ENCODE data around the gene APBA2.

Gene APBA2

DNA sequence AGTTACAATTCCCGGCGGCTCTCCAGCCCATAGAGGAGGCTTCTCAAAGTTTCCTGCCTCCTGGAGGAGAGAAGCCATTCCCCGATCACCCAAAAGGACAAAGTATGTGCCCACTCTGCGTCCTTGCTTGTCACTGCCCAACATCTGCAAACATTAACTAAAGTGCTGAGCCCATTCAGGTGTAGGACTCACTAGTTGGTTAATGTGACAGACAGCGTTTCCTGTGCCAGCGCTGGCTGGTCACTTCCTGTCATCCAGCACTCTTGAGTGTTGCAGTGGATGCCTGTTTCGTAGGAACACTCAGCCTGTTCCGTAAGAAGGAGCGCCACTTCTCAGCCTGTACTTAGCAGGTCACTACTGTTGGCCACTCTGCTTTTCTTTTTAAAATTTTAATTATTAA is 100.3 kb downstream of the APBA2 start:
- H3K27me3 ChIP-seq = no peaks in the 10 kb centered on the region
- H3K36me3 ChIP-seq = no peaks in the 10 kb centered on the region
- TF ChIP-seq, protein P1, sequence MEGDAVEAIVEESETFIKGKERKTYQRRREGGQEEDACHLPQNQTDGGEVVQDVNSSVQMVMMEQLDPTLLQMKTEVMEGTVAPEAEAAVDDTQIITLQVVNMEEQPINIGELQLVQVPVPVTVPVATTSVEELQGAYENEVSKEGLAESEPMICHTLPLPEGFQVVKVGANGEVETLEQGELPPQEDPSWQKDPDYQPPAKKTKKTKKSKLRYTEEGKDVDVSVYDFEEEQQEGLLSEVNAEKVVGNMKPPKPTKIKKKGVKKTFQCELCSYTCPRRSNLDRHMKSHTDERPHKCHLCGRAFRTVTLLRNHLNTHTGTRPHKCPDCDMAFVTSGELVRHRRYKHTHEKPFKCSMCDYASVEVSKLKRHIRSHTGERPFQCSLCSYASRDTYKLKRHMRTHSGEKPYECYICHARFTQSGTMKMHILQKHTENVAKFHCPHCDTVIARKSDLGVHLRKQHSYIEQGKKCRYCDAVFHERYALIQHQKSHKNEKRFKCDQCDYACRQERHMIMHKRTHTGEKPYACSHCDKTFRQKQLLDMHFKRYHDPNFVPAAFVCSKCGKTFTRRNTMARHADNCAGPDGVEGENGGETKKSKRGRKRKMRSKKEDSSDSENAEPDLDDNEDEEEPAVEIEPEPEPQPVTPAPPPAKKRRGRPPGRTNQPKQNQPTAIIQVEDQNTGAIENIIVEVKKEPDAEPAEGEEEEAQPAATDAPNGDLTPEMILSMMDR (IDR thresholded peaks at IDR 0.05; ENCODE audit: low read depth, low read length) = no peak
- DNase-seq = no peak
- no peaks in the 10 kb centered on the region for H3K9me3 ChIP-seq
- peaks cover 9% of the 10 kb centered on the region for H3K4me1 ChIP-seq
- no peak overlapping the region for H3K4me3 ChIP-seq (ENCODE audit: low read depth, low read length)

DNA sequence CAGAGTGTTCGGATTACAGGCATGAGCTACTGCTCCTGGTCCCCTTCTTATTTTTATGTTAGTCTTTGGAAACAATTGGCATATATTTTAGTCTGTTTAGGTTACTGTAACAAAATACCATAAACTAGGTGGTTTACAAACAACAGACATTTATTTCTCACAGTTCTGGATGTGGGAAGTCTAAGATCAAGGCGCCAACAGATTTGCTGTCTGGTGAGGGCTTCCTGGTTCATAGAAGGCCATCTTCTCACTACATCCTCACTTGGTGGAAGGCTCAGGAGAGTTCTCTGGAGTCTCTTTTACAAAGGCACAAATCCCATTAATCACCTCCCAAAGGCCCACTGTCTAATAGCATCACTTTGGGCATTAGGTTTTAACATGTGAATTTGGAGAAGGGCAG is 101.0 kb downstream of the APBA2 start:
- no peak overlapping the region for H3K4me3 ChIP-seq (ENCODE audit: low read depth, low read length)
- TF ChIP-seq, protein P1 (IDR thresholded peaks at IDR 0.05; ENCODE audit: low read depth, low read length) = no peak
- no peaks in the 10 kb centered on the region for H3K36me3 ChIP-seq
- no peak for DNase-seq
- no peaks in the 10 kb centered on the region for H3K9me3 ChIP-seq
- H3K27me3 ChIP-seq = no peaks in the 10 kb centered on the region
- peaks cover 9% of the 10 kb centered on the region for H3K4me1 ChIP-seq

DNA sequence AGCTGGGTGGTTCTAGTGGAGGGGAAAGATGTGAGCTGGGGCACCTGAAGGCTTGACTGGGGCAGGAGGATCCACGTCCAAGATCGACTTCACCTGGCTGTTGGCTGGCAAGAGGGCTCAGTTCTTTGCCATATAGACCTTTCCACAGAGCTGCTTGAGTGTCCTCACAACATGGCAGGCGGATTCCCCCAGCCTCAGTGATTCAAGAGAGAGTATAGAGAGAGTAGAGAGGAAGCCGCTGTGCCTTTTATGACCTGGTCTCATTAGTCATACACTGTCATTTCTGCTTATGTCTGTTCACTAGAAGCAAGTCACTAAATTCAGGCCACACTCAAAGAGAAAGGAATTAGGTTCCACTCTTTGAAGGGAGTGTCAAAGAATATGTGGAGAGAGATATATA is 101.6 kb downstream of the APBA2 start:
- TF ChIP-seq, protein P1 (IDR thresholded peaks at IDR 0.05; ENCODE audit: low read depth, low read length) = no peak
- H3K9me3 ChIP-seq = no peaks in the 10 kb centered on the region
- no peaks in the 10 kb centered on the region for H3K27me3 ChIP-seq
- DNase-seq = no peak
- H3K4me1 ChIP-seq = peaks cover 9% of the 10 kb centered on the region
- H3K36me3 ChIP-seq = no peaks in the 10 kb centered on the region
- H3K4me3 ChIP-seq (ENCODE audit: low read depth, low read length) = no peak overlapping the region

DNA sequence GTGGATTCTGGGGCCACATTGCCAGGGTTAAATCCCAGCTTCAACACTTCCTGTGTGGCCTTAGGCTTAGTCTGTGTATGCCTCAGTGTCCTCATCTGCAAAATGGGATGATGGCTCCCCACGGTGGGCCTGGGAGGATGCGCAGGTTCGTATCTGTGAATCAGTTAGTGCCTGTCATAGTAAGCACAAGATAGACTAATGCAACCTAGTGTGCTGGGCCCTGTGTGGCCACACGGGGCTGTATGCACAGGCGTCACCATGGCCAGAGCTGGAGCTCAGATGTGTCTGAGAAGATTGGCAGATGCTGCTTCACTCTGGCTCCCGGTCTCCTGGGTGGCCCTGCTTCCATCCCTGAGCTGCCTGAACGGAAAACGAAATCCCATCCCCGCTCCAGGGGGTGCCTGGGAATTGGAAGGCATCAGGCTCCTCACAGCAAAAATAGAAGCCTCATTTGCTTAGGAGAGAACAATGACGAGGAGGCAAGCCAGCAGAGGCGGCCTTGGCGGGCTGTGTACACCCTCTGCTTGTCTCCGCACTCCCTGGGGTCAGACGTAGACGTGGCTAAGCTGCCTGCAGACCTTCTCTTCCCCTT is 103.6 kb downstream of the APBA2 start:
- H3K4me1 ChIP-seq = peaks cover 9% of the 10 kb centered on the region
- H3K27me3 ChIP-seq = no peaks in the 10 kb centered on the region
- H3K36me3 ChIP-seq = no peaks in the 10 kb centered on the region
- no peaks in the 10 kb centered on the region for H3K9me3 ChIP-seq
- no peak overlapping the region for H3K4me3 ChIP-seq (ENCODE audit: low read depth, low read length)
- peak; percentile 42 for DNase-seq
- TF ChIP-seq, protein P1 (IDR thresholded peaks at IDR 0.05; ENCODE audit: low read depth, low read length) = peak; percentile 36

DNA sequence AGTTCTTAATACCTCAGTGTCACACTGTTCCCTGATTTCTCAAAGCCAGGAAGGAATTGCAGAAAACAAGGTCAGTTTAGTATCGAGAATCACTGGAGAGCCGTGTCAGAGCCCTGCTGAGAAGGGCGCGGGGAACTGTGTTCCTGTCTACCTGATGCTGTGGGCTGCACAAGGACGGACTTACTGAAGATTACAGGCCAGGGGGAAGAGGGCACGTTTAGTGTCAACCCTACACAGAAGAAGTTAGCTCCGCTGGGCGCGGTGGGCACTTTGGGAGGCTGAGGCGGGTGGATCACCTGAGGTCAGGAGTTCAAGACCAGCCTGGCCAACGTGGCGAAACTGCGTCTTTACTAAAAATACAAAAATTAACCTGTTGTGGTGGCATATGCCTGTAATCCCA is 104.1 kb downstream of the APBA2 start:
- H3K9me3 ChIP-seq = no peaks in the 10 kb centered on the region
- no peaks in the 10 kb centered on the region for H3K36me3 ChIP-seq
- no peak overlapping the region for H3K4me3 ChIP-seq (ENCODE audit: low read depth, low read length)
- no peak for DNase-seq
- no peaks in the 10 kb centered on the region for H3K27me3 ChIP-seq
- peaks cover 9% of the 10 kb centered on the region for H3K4me1 ChIP-seq
- TF ChIP-seq, protein P1 (IDR thresholded peaks at IDR 0.05; ENCODE audit: low read depth, low read length) = no peak

DNA sequence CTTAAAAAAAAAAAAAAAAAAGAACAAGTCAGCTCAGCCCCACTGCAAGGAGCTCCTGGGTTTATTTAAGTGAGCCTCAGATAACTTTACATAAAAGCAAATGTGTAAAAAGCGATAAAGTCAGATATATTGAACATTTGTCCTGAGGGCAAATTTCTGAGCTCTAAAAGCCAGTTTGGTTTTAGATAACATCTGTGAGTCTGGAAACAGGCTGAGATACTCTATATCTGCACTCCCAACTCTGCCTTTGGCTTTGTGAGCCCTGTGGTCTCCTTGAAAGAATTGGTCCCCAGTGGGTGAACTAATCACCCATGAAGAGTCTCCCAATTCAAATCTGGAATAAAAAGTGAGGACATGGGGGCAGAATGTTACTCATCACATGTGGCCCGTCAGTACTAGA is 104.6 kb downstream of the APBA2 start:
- H3K4me1 ChIP-seq = peaks cover 6% of the 10 kb centered on the region
- TF ChIP-seq, protein P1 (IDR thresholded peaks at IDR 0.05; ENCODE audit: low read depth, low read length) = no peak
- no peak overlapping the region for H3K4me3 ChIP-seq (ENCODE audit: low read depth, low read length)
- peak; percentile 37 for DNase-seq
- H3K27me3 ChIP-seq = no peaks in the 10 kb centered on the region
- H3K9me3 ChIP-seq = no peaks in the 10 kb centered on the region
- H3K36me3 ChIP-seq = no peaks in the 10 kb centered on the region

All from BE2C (cell line).